HG03520 (cell line): ENCODE results near the gene DPF3.

Experiments used
- ATAC-seq: cut with Tn5 transposase; IDR thresholded peaks from one replicate; pipeline ENCODE4 v1.9.1; 2021; ENCODE audit warnings: mild to moderate bottlenecking, moderate library complexity; ENCODE audit not compliant: unreplicated experiment

The DPF3 gene

GRCh38 chr14:72801836-72802587, 91.9 kb downstream of the DPF3 start:
- no peak for ATAC-seq

- ATAC-seq, result no peak
Measured at GRCh38 chr14:72801381-72801812, 92.5 kb downstream of the DPF3 start.

GRCh38 chr14:72800848-72801370, 93.0 kb downstream of the DPF3 start:
- ATAC-seq, result no peak

GRCh38 chr14:72800296-72800695, 93.6 kb downstream of the DPF3 start:
- ATAC-seq, result no peak

- no peak for ATAC-seq
Measured at GRCh38 chr14:72796935-72797334, 97.0 kb downstream of the DPF3 start.

GRCh38 chr14:72793156-72793939, 100.6 kb downstream of the DPF3 start:
- ATAC-seq, result no peak

- ATAC-seq, result no peak
Measured at GRCh38 chr14:72792051-72792788, 101.7 kb downstream of the DPF3 start.

- no peak for ATAC-seq
Measured at GRCh38 chr14:72790887-72791566, 102.9 kb downstream of the DPF3 start.

- no peak for ATAC-seq
Measured at GRCh38 chr14:72788972-72789728, 104.8 kb downstream of the DPF3 start.

GRCh38 chr14:72788255-72788654, 105.6 kb downstream of the DPF3 start:
- no peak for ATAC-seq

GRCh38 chr14:72787841-72788240, 106.1 kb downstream of the DPF3 start:
- ATAC-seq, result no peak

- ATAC-seq, result no peak
Measured at GRCh38 chr14:72786378-72787350, 107.2 kb downstream of the DPF3 start.

- no peak for ATAC-seq
Measured at GRCh38 chr14:72783741-72784140, 110.2 kb downstream of the DPF3 start.

- ATAC-seq, result no peak
Measured at GRCh38 chr14:72782817-72783216, 111.1 kb downstream of the DPF3 start.

- ATAC-seq, result no peak
Measured at GRCh38 chr14:72781561-72782508, 112.1 kb downstream of the DPF3 start.

GRCh38 chr14:72780751-72781150, 113.2 kb downstream of the DPF3 start:
- ATAC-seq, result no peak

- no peak for ATAC-seq
Measured at GRCh38 chr14:72779679-72780078, 114.2 kb downstream of the DPF3 start.

GRCh38 chr14:72777636-72778035, 116.3 kb downstream of the DPF3 start:
- ATAC-seq, result no peak
